ENCODE measurements around the gene NUDT22. TPM values are rescaled to one million over a fixed set of nuclear protein-coding genes. Genes with fewer than 3 reads are reported as not detected.

The NUDT22 gene
- total RNA-seq, 3 donors from 2014 or later: 34.2 to 58.0 (median 36.7) TPM

- H3K4me3 ChIP-seq: no peak overlapping the region
- H3K36me3 ChIP-seq: no peaks in the 10 kb centered on the region
- no peak overlapping the region for H3K27ac ChIP-seq
- no peaks in the 10 kb centered on the region for H3K27me3 ChIP-seq
- intact Hi-C loops (cut with DNase I; ENCODE audit: low total_unique reads): no loop called here
- TF ChIP-seq POLR2A (IDR thresholded peaks at IDR 0.05) (no peak), POLR2AphosphoS5 (IDR thresholded peaks at IDR 0.05) (no peak)
- TF ChIP-seq, protein P1, sequence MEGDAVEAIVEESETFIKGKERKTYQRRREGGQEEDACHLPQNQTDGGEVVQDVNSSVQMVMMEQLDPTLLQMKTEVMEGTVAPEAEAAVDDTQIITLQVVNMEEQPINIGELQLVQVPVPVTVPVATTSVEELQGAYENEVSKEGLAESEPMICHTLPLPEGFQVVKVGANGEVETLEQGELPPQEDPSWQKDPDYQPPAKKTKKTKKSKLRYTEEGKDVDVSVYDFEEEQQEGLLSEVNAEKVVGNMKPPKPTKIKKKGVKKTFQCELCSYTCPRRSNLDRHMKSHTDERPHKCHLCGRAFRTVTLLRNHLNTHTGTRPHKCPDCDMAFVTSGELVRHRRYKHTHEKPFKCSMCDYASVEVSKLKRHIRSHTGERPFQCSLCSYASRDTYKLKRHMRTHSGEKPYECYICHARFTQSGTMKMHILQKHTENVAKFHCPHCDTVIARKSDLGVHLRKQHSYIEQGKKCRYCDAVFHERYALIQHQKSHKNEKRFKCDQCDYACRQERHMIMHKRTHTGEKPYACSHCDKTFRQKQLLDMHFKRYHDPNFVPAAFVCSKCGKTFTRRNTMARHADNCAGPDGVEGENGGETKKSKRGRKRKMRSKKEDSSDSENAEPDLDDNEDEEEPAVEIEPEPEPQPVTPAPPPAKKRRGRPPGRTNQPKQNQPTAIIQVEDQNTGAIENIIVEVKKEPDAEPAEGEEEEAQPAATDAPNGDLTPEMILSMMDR (IDR thresholded peaks at IDR 0.05): no peak
- no peaks in the 10 kb centered on the region for H3K9me3 ChIP-seq
- H3K4me1 ChIP-seq: peaks cover 0 to 3% of the 10 kb centered on the region in 2 donors
- no peak for DNase-seq (ENCODE audit: low spot score in 2 of 2)
These were observed 16.6 kb upstream of the NUDT22 start for GRCh38 chr11:64209563-64209843.

DNA sequence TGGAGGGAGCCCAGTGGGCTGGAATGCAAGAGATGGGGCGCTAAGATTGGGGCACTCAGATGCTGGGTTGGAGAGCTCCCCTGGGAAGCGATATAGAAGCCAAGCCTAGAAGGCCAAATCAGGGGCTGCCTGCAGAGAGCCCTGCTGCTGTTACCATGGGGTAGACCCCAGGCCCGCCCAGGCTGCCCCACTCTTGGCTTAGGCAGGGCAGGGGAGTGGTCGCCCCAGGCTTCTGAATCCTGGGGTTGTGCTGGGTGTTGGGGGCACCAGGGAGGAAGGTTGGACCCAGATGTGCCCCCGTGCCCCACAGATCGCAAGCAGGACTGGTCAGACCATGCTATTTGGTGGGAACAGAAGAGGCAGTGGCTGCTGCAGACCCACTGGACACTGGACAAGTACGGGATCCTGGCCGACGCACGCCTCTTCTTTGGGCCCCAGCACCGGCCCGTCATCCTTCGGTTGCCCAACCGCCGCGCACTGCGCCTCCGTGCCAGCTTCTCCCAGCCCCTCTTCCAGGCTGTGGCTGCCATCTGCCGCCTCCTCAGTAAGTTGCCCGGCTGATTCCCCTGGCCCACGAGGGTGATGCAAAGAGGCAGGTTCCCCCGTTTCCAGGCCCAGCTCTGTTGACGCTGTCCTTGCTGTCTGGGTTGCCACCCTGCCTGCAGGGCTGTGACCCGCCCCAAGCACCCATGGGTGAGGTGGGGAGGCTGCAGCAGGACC lies 15.6 kb upstream of the NUDT22 start:
- H3K27me3 ChIP-seq: no peaks in the 10 kb centered on the region
- TF ChIP-seq POLR2A (IDR thresholded peaks at IDR 0.05) (no peak), POLR2AphosphoS5 (IDR thresholded peaks at IDR 0.05) (no peak)
- TF ChIP-seq, protein P1 (IDR thresholded peaks at IDR 0.05): no peak
- no peak for DNase-seq (ENCODE audit: low spot score in 2 of 2)
- no peaks in the 10 kb centered on the region for H3K9me3 ChIP-seq
- H3K36me3 ChIP-seq: no peaks in the 10 kb centered on the region
- H3K4me3 ChIP-seq: no peak overlapping the region
- no peak overlapping the region for H3K27ac ChIP-seq
- intact Hi-C loops (cut with DNase I; ENCODE audit: low total_unique reads): no loop called here
- H3K4me1 ChIP-seq: no peaks in the 10 kb centered on the region

DNA sequence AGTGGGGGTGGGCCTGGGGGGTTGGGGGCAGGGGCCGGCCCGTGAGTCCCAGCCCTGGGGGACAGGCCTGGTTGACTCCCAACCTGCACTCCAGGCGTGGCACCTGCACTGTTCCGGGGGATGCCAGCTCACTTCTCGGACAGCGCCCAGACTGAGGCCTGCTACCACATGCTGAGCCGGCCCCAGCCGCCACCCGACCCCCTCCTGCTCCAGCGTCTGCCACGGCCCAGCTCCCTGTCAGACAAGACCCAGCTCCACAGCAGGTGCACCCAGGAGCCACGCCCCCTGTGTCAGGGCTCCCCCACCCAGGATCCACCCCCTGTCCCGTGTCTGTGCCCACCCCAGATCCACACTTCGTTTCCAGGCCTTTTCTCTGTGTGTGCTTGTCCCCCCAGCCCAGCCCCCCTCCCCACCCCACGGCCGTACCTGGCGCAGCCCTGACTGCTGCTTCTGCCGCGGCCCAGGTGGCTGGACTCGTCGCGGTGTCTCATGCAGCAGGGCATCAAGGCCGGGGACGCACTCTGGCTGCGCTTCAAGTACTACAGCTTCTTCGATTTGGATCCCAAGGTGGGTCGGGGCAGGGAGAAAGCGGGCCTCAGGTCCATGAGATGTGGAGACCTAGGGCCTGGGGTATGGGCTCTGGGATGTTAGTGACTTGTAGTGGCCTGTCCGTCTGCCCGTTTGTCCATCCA lies 14.7 kb upstream of the NUDT22 start:
- TF ChIP-seq, protein P1 (IDR thresholded peaks at IDR 0.05): no peak
- TF ChIP-seq POLR2A (IDR thresholded peaks at IDR 0.05): no peak
- TF ChIP-seq POLR2AphosphoS5 (IDR thresholded peaks at IDR 0.05): no peak
- Histone ChIP-seq H3K4me1 (no peaks in the 10 kb centered on the region), H3K27ac (no peak overlapping the region), H3K4me3 (no peak overlapping the region), H3K27me3 (no peaks in the 10 kb centered on the region), H3K9me3 (no peaks in the 10 kb centered on the region), H3K36me3 (no peaks in the 10 kb centered on the region)
- DNase-seq (ENCODE audit: low spot score in 2 of 2): no peak
- intact Hi-C loops (cut with DNase I; ENCODE audit: low total_unique reads): no loop called here

GRCh38 chr11:64216879-64217278 lies 9.2 kb upstream of the NUDT22 start:
- no peaks in the 10 kb centered on the region for H3K9me3 ChIP-seq

More at GRCh38 chr11:64216879-64217278, 9.2 kb upstream of the NUDT22 start:
- Histone ChIP-seq H3K4me1 (no peaks in the 10 kb centered on the region), H3K27ac (no peak overlapping the region), H3K4me3 (no peak overlapping the region), H3K36me3 (no peaks in the 10 kb centered on the region), H3K27me3 (no peaks in the 10 kb centered on the region)
- intact Hi-C loops (cut with DNase I; ENCODE audit: low total_unique reads): no loop called here
- no peak for DNase-seq (ENCODE audit: low spot score in 2 of 2)
- TF ChIP-seq, protein P1 (IDR thresholded peaks at IDR 0.05): no peak
- TF ChIP-seq POLR2A (IDR thresholded peaks at IDR 0.05): no peak
- no peak for TF ChIP-seq POLR2AphosphoS5 (IDR thresholded peaks at IDR 0.05)
